ENCODE measurements around the gene CAMK2A. TPM values are rescaled to one million over a fixed set of nuclear protein-coding genes. Genes with fewer than 3 reads are reported as not detected.

The CAMK2A gene
- total RNA-seq, 1 donor from 2014 or later, result 0.30 TPM

- no peaks in the 10 kb centered on the region for H3K9me3 Mint-ChIP-seq
- H3K36me3 Mint-ChIP-seq (ENCODE audit: low read depth), result no peaks in the 10 kb centered on the region
- H3K27ac Mint-ChIP-seq (ENCODE audit: unreplicated experiment), result peak overlapping the region; percentile 27
- DNase-seq (ENCODE audit: low read depth, low spot score), result no peak
- no peak for TF ChIP-seq CTCF (conservative IDR thresholded peaks at IDR 0.05)
- H3K27me3 Mint-ChIP-seq (ENCODE audit: low read depth), result peaks cover 9% of the 10 kb centered on the region
- H3K4me3 Mint-ChIP-seq, result no peak overlapping the region
- H3K4me1 Mint-ChIP-seq, result peaks cover 5% of the 10 kb centered on the region
These were observed 112.7 kb downstream of the CAMK2A start for GRCh38 chr5:150176745-150177477.

- H3K27me3 Mint-ChIP-seq (ENCODE audit: low read depth), result peaks cover 18% of the 10 kb centered on the region
- no peak for DNase-seq (ENCODE audit: low read depth, low spot score)
- H3K4me1 Mint-ChIP-seq, result no peaks in the 10 kb centered on the region
- no peaks in the 10 kb centered on the region for H3K9me3 Mint-ChIP-seq
- H3K27ac Mint-ChIP-seq (ENCODE audit: unreplicated experiment), result no peak overlapping the region
- no peaks in the 10 kb centered on the region for H3K36me3 Mint-ChIP-seq (ENCODE audit: low read depth)
- peak; percentile 59 for TF ChIP-seq CTCF (conservative IDR thresholded peaks at IDR 0.05)
- no peak overlapping the region for H3K4me3 Mint-ChIP-seq
These were observed 114.0 kb downstream of the CAMK2A start for GRCh38 chr5:150175536-150175935.

- no peak overlapping the region for H3K27ac Mint-ChIP-seq (ENCODE audit: unreplicated experiment)
- no peaks in the 10 kb centered on the region for H3K4me1 Mint-ChIP-seq
- DNase-seq (ENCODE audit: low read depth, low spot score), result no peak
- no peak overlapping the region for H3K4me3 Mint-ChIP-seq
- peaks cover 22% of the 10 kb centered on the region for H3K27me3 Mint-ChIP-seq (ENCODE audit: low read depth)
- no peak for TF ChIP-seq CTCF (conservative IDR thresholded peaks at IDR 0.05)
- no peaks in the 10 kb centered on the region for H3K9me3 Mint-ChIP-seq
- no peaks in the 10 kb centered on the region for H3K36me3 Mint-ChIP-seq (ENCODE audit: low read depth)
These were observed 114.5 kb downstream of the CAMK2A start for GRCh38 chr5:150175076-150175475.

DNA sequence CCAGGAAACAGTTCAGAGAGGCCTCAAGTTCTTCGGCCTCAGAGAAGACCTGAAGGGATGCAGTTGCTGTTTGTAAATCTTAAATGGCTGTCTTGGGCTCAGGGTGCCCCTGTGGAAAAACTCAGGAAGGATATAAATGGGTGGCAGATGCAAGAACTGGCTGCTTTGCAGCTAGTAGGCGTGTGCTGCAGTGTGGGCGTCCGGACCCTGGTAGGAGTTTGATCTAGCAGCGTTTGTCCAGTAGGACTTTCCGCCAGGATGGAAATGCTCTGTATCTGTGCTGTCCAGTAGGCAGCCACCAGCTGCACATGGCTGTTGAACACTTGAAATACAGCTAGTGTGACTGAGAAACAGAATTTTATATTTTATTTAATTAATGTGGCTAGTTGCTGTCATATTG, 115.3 kb downstream of the CAMK2A start:
- no peaks in the 10 kb centered on the region for H3K36me3 Mint-ChIP-seq (ENCODE audit: low read depth)
- no peak for DNase-seq (ENCODE audit: low read depth, low spot score)
- H3K4me3 Mint-ChIP-seq, result no peak overlapping the region
- no peaks in the 10 kb centered on the region for H3K9me3 Mint-ChIP-seq
- peaks cover 30% of the 10 kb centered on the region for H3K27me3 Mint-ChIP-seq (ENCODE audit: low read depth)
- no peak overlapping the region for H3K27ac Mint-ChIP-seq (ENCODE audit: unreplicated experiment)
- no peaks in the 10 kb centered on the region for H3K4me1 Mint-ChIP-seq
- no peak for TF ChIP-seq CTCF (conservative IDR thresholded peaks at IDR 0.05)

DNA sequence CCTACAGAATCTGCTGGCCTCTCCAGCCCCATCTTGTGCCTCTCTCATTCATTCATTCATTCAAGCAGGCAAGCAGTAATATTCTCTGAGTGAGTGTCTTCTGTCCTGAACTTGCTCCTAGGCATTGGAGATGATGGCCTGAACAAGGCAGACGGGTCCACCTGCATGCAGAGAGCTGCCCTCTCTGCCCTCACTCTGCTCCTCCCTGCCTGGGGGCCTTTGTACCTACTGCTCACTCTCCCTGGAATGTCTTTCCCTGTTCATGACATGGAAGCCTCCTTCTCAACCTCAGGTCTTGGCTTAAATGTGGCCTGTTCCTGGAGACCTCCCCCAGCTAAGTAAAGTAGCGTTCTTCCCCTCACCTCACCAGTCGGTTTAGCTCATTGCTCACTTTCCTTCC, 116.4 kb downstream of the CAMK2A start:
- Mint-ChIP-seq H3K9me3 (no peaks in the 10 kb centered on the region), H3K4me1 (peaks cover 3% of the 10 kb centered on the region), H3K27me3 (ENCODE audit: low read depth) (peaks cover 41% of the 10 kb centered on the region), H3K36me3 (ENCODE audit: low read depth) (no peaks in the 10 kb centered on the region), H3K27ac (ENCODE audit: unreplicated experiment) (no peak overlapping the region), H3K4me3 (no peak overlapping the region)
- no peak for DNase-seq (ENCODE audit: low read depth, low spot score)
- no peak for TF ChIP-seq CTCF (conservative IDR thresholded peaks at IDR 0.05)

Data from neural crest cell (in vitro differentiated cells).